Lower leg skin (tissue), 4 donors: ENCODE measurements around the gene TLE2. TPM values are rescaled to one million over a fixed set of nuclear protein-coding genes. Genes with fewer than 3 reads are reported as not detected.
"Not testable (repeated sequence)": the region's sequence is repeated elsewhere in the genome, so short reads cannot be mapped to it uniquely, and the experiment has no call there.

ENCODE experiments used
- DNase-seq, 2 donors: peaks; one replicate each; pipeline ENCODE4 v3.0.0-alpha.2; 2019; ENCODE audit warnings: low spot score in 2 of 2
- H3K4me3 ChIP-seq: fragments of 200-600 bp; sonication (generic); 2 replicates; pipeline ENCODE4 v1.5.1; 2017; ENCODE audit warnings: mild to moderate bottlenecking, low read depth; ENCODE audit not compliant: poor library complexity, severe bottlenecking
- POLR2A ChIP-seq, 2 donors: fragments of 450-650 bp; IDR thresholded peaks; one replicate each; pipeline ENCODE4 v1.6.1; 2016 to 2017; ENCODE audit warnings: antibody characterized with exemption in 2 of 2, mild to moderate bottlenecking in 1 of 2, moderate library complexity in 1 of 2
- WGBS, 2 donors: methylation state at CpG; one replicate each; pipeline ENCODE4 v1.1.5; 2018; 5-methylcytosine and 5-hydroxymethylcytosine counted together
- intact Hi-C: fragments of 100-400 bp; cut with DNase I; formaldehyde crosslinking; loops from one replicate; pipeline ENCODE4 v1.15.0; 2023; ENCODE audit warnings: low total_unique reads
- total RNA-seq, 4 donors: library from RNA; depleted of rRNA; stranded (reverse); fragments of >200 nt; gene quantifications; one replicate each; pipeline ENCODE4 v1.1.0, GENCODE V29; 2016
- TF ChIP-seq, protein P1 (sequence below), 3 donors: fragments of 450-650 bp; IDR thresholded peaks; one replicate each; pipeline ENCODE4 v1.5.1; 2016; ENCODE audit warnings: antibody characterized with exemption in 3 of 3, mild to moderate bottlenecking in 3 of 3, moderate library complexity in 2 of 3

Gene TLE2
- total RNA-seq, 4 donors from 2014 or later, result 25.3 to 40.1 (median 33.5) TPM

DNA sequence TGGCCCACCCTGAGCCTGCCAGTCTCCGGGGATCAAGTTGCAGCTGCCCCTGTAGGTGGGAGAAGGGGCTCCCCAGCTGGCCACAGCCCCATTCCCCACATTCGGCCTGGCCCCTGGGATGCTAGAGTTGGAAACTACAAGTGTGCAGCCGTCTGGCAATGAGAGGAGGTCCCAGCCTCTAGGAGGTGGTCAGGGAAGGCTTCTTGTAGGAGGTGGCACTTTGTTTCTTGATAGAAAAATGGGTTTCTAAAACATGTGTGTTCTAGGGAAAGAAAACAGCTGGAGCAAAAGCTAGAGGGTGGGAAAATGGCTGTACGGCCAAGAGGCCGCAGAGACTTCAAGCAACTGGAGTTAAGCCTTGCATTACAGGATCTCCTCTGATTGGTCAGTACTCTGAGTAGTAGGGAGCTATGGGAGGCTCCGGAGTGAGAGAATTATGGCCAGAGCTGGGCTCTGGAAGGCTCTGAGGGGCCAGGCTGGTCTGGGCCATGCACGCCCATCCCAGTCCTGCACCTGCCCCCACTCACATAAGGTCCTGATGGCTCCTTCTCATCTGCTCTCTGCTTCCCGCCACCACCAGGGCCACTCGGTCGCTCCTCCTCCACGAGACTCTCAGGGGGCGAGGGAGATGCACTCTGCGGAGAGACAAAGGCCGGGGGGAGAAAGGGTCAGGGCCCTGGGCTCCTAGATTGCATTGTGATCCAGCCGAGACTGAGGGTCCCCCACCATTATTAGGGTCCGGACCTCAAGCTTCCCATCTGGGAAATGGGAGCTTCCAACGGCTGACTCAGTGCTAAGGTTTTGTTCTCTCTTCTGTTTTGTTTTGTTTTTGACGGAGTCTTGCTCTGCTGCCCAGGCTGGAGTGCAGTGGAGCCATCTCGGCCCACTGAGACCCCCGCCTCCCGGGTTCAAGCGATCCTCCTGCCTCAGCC lies 13.7 kb downstream of the TLE2 start:
- TF ChIP-seq, protein P1, sequence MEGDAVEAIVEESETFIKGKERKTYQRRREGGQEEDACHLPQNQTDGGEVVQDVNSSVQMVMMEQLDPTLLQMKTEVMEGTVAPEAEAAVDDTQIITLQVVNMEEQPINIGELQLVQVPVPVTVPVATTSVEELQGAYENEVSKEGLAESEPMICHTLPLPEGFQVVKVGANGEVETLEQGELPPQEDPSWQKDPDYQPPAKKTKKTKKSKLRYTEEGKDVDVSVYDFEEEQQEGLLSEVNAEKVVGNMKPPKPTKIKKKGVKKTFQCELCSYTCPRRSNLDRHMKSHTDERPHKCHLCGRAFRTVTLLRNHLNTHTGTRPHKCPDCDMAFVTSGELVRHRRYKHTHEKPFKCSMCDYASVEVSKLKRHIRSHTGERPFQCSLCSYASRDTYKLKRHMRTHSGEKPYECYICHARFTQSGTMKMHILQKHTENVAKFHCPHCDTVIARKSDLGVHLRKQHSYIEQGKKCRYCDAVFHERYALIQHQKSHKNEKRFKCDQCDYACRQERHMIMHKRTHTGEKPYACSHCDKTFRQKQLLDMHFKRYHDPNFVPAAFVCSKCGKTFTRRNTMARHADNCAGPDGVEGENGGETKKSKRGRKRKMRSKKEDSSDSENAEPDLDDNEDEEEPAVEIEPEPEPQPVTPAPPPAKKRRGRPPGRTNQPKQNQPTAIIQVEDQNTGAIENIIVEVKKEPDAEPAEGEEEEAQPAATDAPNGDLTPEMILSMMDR (IDR thresholded peaks at IDR 0.05), result no peak
- TF ChIP-seq POLR2A (IDR thresholded peaks at IDR 0.05), result no peak
- 92 to 93% methylated on average over 22 of the region's 22 CpGs for WGBS, 2 donors
- DNase-seq, result no peak
- H3K4me3 ChIP-seq, result no peak overlapping the region
- intact Hi-C loops, result no loop called here

DNA sequence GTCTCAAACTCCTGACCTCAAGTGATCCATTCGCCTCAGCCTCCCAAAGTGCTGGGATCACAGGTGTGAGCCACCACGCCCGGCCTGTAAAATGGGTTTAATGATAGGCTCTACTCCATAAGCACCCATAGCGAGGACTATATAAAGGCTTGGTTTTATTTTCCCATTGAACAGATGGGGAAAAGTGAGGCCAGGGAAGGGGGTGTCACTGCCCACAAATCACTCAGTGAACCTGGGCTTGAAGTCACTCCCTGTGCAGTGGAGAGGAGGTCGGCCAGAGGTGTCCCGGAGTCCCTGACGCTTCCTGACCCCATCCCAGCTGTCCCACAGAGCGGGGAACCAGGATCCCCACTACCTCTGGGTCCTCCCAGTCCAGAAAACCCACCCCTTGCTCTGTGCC lies 14.9 kb downstream of the TLE2 start:
- no peak for TF ChIP-seq POLR2A (IDR thresholded peaks at IDR 0.05)
- TF ChIP-seq, protein P1 (IDR thresholded peaks at IDR 0.05), result no peak
- intact Hi-C loops, result no loop called here
- no peak overlapping the region for H3K4me3 ChIP-seq
- DNase-seq, result no peak
- WGBS, 2 donors, result 95 to 96% methylated on average over 8 of the region's 8 CpGs

DNA sequence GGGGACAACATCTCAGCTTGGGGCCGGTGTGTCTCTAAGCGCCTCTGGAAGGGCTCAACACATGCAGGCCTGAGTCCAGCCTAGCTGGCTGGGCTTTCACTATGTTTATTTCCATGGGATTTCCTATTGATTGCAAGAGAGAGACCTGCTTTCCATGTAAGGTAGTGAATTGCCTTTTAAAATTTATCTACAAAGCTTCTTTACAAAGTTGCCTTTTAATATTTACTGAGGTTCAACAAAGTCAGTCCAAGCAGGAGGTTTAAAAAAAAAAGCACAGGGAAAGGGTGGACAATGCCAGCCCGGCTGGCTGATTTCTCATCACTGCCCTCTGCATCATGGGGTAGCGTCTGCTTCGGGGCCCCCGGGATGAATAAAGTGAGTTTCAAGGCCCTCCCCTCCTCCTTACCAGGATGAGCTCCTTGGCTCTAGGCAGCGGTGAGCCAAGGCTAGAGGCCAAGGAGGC lies 15.8 kb downstream of the TLE2 start:
- H3K4me3 ChIP-seq, result no peak overlapping the region
- WGBS, 2 donors, result 85 to 91% methylated on average over 7 of the region's 7 CpGs
- no peak for DNase-seq
- intact Hi-C loops, result no loop called here
- no peak for TF ChIP-seq POLR2A (IDR thresholded peaks at IDR 0.05)
- TF ChIP-seq, protein P1 (IDR thresholded peaks at IDR 0.05), result no peak

DNA sequence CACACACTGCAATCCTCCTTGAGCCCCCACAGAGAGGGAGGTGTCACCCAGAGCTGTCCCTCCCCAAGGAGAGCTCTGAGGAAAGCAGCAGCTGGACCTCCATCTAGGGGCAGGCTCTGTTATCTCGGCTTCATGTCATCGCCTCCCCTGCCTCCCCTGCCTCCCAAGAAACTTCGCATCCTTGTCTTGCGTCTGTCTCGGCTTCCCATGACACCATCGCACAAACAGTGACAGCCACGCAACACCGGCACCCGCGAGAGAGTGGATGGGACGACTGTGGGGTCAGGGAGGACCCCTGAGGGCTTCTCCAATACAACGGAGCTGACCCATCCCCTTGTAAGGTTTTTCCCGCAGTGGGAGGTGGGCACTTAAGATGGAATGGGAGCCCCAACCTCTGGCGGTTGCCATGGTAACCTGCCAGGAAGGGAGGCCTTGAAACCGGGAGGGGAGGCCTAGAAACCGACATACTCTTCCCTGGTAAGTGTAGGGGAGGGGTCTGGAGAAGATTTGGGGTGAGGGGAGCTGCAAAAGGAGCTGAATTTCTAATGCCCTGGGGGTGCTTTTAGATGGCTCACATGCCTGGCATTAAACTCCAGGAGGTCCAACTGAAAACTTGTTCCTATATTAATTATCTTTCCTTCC lies 16.3 kb downstream of the TLE2 start:
- intact Hi-C loops, result no loop called here
- TF ChIP-seq POLR2A (IDR thresholded peaks at IDR 0.05), result no peak
- TF ChIP-seq, protein P1 (IDR thresholded peaks at IDR 0.05), result no peak
- 75 to 91% methylated on average over 16 of the region's 16 CpGs for WGBS, 2 donors

DNA sequence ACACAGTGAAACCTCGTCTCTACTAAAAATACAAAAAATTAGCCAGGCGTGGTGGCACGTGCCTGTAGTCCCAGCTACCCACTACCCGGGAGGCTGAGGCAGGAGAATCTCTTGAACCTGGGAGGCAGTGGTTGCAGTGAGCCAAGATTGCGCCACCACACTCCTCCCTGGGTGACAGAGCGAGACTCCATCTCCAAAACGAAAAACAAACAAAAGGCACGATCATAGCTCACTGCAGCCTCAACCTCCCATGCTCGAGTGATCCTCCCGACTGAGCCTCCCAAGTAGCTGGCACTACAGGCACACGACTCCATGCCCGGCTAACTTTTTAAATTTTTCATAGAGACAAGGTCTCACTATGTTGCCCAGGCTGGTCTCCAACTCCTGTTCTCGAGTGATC lies 17.0 kb downstream of the TLE2 start:
- 79 to 82% methylated on average over 13 of the region's 13 CpGs for WGBS, 2 donors
- H3K4me3 ChIP-seq, intact Hi-C loops, DNase-seq: not testable (repeated sequence)

More for the DNA sequence above, 16.3 kb downstream of the TLE2 start:
- no peak overlapping the region for H3K4me3 ChIP-seq
- DNase-seq, result no peak

DNA sequence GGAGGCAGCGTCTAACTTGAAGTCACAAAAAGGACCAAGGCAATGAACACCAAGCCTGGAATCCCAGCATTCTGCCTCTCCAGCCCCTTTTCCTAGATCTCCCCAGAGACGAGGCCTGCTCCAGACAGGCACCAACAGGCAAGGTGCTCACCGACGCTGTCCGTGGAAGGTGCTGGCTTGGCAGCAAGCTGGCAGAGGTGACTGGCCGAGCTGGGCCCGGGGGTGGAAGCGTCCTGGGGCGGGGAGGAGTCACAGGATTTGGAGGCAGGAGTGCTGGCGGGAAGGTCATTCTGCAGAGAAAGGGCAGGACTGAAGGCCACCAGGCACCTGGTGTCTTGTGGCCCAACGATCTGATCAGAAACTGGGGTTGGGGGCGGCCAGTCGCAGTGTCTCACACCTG lies 18.2 kb downstream of the TLE2 start:
- DNase-seq, result no peak
- WGBS, 2 donors, result 80 to 92% methylated on average over 13 of the region's 13 CpGs
- no peak overlapping the region for H3K4me3 ChIP-seq
- no peak for TF ChIP-seq POLR2A (IDR thresholded peaks at IDR 0.05)
- intact Hi-C loops, result no loop called here
